Sigmoid colon (tissue), 4 donors: ENCODE data around the gene BRSK1.
A peak's percentile ranks its signal among the peaks of the same experiment; 100 is the strongest.

ENCODE experiments used
- CTCF ChIP-seq, 4 experiments: fragments of 450-650 bp in 3 of 4; fragments of 200-600 bp in 1 of 4; IDR thresholded peaks; one replicate each; pipeline ENCODE4 v1.5.1; 2016 to 2019; ENCODE audit warnings: antibody characterized with exemption in 4 of 4, mild to moderate bottlenecking in 3 of 4, moderate library complexity in 2 of 4
- EP300 ChIP-seq, 4 donors: sonication (generic); formaldehyde crosslinking; IDR thresholded peaks; one replicate each; pipeline ENCODE4 v1.6.1; 2017; ENCODE audit warnings: antibody characterized with exemption in 4 of 4

DNA sequence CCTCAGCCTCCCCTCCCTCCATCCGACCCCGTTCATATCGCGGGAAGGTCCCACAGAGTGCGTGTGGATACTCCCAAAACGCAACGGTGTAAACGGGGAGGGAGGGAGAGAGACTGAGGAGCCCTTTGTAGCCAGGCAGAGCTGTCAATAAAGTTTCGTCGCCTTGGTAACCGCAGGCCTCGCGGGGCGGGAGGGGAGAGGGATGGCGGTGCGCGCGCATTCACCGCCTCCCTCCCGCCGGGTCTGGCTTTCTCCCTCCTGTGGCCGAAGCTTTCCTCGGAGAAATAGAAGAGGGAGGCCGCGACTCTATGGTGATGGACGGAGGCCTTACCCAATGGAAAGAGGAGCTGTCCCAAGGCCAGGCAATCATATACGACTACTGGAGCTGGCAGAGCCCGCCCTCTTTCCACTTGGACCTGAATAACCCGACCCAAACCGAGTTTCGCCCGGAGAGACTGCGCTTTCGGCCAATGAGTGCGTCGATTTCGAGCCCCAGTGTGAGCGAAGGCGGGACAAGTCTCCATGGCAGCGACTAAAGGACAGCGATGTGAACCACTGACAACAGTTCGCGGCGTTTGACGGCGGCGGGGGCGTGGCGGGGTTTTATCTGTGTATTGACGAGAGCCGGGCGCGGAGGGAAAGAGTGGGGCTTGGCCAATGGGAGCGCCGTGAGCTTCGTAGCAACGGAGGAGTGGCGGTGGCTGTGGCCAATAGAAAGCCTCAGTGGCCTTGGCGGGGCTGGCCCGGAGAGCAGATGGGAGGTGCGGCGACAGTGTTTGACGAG is 55.5 kb downstream of the BRSK1 start, which contains the start of gene KMT5C:
- no peak for TF ChIP-seq EP300 (IDR thresholded peaks at IDR 0.05)
- TF ChIP-seq CTCF (IDR thresholded peaks at IDR 0.05) = peak in 3 of 4 experiments; percentile 39 to 63 (median 40)
